Right renal cortex interstitium (tissue), 3 donors: ENCODE measurements around the gene SNAP23. TPM values are rescaled to one million over a fixed set of nuclear protein-coding genes. Genes with fewer than 3 reads are reported as not detected.
A peak's percentile ranks its signal among the peaks of the same experiment; 100 is the strongest.

Source experiments
- DNase-seq, 3 donors: peaks; one replicate each; pipeline ENCODE4 v3.0.0-alpha.2; 2013; ENCODE audit warnings: low read depth in 3 of 3, low spot score in 2 of 3
- polyA plus RNA-seq, 3 donors: library from polyadenylated mRNA; unstranded; fragments of 120-200 nt; gene quantifications; one replicate each; pipeline ENCODE4 v1.2.1, GENCODE V29; 2013; ENCODE audit not compliant: insufficient read length in 3 of 3

Gene SNAP23
- polyA plus RNA-seq: 100 to 1,000 TPM; 117 to 123 (median 120) TPM

DNA sequence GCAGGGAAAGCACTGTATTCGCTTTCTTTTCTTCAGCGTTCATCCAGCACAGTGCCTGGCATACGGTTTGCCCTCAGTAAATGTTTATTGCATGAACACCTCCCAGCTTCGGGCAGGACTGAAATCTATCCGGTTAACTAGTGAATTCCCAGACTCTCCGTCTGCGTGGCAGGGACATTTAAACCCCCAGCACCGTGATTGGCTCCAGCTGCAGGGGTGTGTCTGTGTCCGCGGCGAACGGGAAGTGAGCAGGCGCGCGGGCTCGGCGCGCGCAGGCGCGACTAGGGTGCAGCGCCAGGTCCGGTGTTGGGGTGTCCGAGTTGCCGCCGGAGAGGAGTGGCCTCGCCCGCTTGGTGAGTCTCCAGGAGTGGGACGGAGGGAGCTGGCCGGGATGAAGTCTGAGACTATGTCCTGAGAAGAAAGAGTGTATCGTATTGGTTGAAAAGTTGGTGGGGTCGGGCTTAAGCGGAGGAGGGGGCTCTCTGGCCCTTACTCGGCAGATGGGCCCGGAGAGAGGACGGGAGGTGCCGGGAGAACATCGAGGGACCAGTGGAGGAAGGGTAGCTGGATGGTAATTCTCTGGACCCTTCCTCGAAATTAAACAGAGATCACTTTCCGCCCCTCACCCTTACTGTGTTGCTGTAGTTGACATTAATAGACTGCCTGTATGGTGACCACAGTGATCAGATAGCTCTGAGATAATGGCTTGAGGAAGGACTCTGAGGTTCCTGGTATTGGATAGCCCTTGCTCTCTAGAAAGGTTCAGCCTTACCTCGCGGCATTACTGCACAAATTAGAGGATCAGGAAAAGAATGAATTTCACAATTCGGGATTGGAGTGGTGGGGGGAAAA is at the start of gene SNAP23:
SNAP23 (plus strand) TSS at position 274 of the 852 bp plus-strand sequence. CDS start 16,213 bp downstream, outside the sequence.
- DNase-seq: peak; percentile 84 to 87 (median 86)

GRCh38 chr15:42447599-42447998 is 47.8 kb upstream of the SNAP23 start:
- no peak for DNase-seq

DNA sequence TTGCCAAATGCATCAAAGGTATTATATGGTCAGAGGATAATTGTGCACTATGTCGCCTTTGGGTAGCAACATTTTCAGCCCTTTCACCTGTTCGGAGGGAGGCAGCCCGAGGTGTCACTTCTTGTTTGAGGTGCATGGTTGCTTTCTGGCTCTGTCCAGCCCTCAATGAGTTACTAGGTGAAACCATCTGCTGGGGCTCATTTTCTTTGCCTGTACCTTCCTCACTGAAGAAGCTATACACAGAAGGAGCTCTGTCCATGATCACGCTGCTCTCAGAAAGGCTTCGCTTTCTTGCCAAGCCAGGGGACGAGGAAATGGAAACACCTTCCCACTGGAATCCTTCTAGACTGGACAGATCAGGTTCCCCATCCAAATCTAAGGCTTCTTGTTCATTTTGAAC is 47.2 kb upstream of the SNAP23 start:
- DNase-seq: no peak

- no peak for DNase-seq
Measured at GRCh38 chr15:42449770-42450424, 45.5 kb upstream of the SNAP23 start.

DNA sequence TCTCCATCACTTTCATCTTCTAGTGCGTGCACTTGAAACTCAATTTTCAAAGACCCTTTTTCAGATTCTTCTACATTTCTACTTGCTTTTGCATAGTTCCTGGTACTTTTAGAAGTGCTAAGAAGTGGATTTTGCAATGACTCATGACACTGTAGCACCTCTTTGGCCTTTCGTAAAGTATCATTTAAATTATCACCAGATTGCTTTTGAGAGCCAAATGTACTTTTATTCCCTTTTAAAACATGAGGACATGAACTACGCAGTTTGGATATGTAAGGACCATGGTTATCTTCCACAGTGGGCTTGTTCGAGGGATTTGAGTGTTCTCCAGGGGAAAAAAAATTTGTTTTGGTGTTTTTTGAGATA is 45.0 kb upstream of the SNAP23 start:
- no peak for DNase-seq

DNA sequence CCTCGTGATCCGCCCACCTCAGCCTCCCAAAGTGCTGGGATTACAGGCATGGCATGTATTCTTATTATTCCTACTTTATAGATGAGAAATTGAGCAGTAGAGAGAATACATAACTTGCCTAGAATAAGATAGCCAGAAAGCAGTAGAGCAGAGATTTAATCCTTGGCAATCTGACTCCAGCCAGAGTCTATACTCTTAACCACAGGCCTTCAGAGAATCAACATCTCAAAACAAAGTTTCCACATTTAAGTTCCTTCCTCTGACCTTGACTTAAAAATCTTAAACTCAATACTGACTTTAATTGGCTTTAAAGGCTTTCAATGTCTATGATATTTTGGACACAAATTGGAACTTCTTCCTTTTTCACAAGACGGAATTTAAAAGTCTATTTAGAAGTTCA is 41.6 kb upstream of the SNAP23 start:
- DNase-seq: no peak

- no peak for DNase-seq
Measured at GRCh38 chr15:42456531-42456930, 38.9 kb upstream of the SNAP23 start.

DNA sequence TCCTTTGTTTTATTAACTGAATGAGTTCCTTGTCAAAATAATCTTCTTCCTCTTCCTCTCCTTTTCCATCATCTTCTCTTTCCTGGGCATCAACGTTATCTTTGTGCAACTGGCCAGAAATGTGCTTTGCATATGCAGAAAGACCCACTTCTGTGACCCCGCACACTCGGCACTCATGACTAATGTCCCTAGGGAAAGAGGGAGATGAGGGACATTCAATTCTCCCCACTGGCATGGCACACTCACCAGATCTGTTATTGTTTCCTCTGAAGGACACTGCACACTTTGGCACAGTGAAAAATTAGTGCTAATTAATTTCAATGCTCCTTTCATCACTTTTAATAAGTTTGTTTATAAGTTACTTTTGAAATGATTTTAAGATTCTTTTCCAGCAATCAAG is 38.5 kb upstream of the SNAP23 start:
- no peak for DNase-seq

- peak; percentile 78 to 86 (median 78) for DNase-seq
Measured at GRCh38 chr15:42457445-42458442, 37.7 kb upstream of the SNAP23 start.

- no peak for DNase-seq
Measured at GRCh38 chr15:42461261-42461660, 34.2 kb upstream of the SNAP23 start.

DNA sequence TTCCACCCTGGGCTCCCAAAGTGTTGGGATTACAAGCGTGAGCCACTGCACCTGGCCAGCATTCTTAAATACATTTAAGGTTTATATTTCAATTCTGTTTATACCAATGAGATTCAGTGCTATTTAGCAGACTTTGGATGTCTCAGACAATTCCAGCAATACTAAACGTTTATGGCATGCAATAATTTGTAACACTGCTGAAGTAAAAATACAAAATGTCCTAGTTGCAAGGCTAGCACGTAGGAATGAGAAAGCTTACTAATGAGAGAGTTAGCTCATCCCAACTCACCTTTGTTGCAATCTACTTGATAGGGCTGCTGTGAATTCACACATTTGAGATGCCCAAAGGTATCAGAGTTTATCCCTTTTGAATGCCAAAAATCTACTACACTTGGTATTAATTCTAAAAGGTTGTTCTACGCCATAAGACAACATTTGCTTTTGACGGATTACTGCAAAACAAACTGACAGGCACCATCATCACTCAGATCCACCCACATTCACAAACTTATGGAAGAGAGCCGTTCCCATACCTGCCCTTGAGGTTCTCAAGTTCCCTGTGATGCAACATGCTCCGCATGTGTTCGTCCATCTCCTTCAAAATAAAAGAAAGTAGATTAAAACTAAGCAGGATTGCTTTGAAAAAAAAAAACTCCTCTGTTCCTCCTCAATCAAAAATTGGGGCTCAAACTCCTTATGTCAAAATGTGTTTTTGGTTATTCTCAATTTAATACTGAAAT is 29.7 kb upstream of the SNAP23 start:
- no peak for DNase-seq

DNA sequence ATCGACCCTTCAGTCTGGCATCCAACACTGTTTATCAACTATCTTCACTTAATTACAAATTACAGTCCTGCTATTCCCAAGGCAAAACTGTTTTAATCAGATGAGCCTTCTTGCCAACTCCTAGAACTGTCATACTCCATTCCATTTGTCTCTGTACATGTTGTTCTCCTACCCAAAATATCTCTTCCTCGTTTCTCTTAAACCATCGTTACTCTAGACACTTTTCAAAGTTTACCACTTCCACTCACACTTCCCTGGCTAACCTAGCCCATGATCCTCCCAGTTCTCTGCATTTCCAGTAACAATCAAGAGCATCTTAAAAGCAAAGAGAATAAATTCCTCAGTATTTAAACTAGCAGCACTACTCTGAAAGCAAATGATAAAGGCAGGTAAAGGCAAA is 24.4 kb upstream of the SNAP23 start:
- DNase-seq: no peak

DNA sequence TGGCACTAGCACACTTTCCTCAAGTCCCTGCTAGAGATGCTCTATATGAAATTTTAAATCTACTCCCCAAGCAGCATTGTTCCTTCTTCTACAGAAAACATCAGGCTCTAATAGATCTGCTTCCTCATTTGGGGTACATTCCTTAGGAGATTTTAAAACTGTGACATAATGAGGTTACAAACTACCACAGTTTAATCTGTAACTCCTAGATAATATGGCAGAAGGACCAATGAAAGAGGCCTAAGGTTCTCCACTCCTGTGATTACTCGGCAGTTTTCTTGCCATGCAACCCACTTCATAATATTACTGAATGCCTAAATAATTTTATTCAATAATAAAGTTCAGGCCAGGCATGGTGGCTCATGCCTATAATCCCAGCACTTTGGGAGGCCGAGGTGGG is 20.6 kb upstream of the SNAP23 start:
- no peak for DNase-seq

- no peak for DNase-seq
Measured at GRCh38 chr15:42482701-42483100, 12.7 kb upstream of the SNAP23 start.

GRCh38 chr15:42483677-42484076 is 11.8 kb upstream of the SNAP23 start:
- no peak for DNase-seq

DNA sequence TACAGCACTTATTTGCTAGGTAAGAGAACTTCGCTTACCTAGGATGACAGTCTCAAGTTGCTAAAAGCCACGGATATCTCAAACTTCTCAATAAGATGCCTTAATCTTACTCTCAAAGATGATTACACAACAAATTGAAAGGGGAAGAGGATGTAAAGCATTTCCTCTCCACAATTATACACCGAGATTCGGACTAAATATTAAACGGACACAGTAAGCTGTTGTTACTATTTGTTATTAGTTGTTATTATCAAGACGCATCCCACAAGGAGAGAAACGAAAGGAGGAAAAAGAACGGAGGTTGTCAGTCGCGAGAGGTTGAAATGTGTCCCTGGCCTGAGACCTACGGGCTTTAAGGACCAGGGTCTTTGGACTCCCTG is 5.2 kb upstream of the SNAP23 start:
- peak in 2 of 3 donors; percentile 23 to 36 for DNase-seq

DNA sequence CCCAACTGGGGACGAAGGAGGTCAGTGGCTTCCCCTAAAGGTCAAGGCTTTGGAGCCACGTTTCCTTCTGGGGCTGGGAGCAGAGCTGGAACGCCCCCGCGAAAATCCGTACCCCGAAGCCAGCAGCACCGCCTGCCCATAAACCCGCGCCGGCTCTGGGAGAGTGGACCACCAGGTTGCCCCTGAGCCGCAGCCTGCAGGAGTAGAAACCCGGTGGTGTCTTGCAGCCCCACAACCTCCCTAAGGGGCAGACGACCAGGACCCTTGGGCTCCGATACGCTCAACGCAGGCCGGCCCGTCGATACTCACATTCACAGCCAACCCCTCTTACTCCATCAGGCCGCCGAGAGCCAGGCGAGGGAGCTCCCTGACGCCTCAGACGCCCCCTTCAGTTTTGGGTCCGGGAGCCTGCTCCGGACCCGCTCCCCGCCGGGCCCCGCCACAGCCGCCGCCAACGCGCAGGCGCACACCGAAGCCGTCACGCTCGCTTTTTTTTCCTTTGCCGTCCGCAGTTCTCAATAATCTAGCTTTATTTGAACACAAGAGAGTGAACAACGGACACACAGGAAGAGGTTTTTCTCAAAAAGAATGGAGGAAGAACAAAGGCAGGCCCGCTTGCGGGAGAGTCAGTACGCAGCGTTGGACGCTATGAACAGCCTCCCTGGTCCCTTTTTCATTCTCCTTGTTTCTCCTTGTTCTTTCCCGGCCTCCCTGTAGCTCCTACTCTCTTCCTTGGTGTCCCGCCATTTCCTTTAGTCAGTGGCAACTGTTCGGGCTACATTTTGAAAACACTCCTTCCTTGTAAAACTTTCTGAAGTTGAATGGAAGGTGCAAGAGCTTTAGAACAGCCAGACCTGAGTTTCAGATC is 4.5 kb upstream of the SNAP23 start, which contains the start of gene ZNF106:
ZNF106 (minus strand) TSS at position 471 of the 868 bp plus-strand sequence. CDS start 18,852 bp downstream, outside the sequence.
- peak; percentile 80 to 87 (median 85) for DNase-seq

- DNase-seq: no peak
Measured at GRCh38 chr15:42491539-42492225, 3.8 kb upstream of the SNAP23 start.
